K562 (cell line): ENCODE measurements around the gene APOL4. TPM values are rescaled to one million over a fixed set of nuclear protein-coding genes. Genes with fewer than 3 reads are reported as not detected.

ENCODE experiments used
- polyA plus RNA-seq, 8 experiments: library from polyadenylated mRNA; depleted of rRNA in 4 of 8; stranded (reverse) in 5 of 8; unstranded in 3 of 8; fragments of >200 nt; fragmentation: Nextera tagmentation in 2 of 8; fragmentation: Illumina TruSeq in 1 of 8; extraction: Ambion mirVana in 2 of 8; extraction: Trizol in 1 of 8; gene quantifications; 2 replicates each; pipeline versions ENCODE4 v1.2.1 to v1.2.3, GENCODE V29; 2011 to 2014; ENCODE audit warnings: inconsistent platforms in 1 of 8, missing spikeins in 1 of 8
- total RNA-seq, 7 experiments: library from RNA; depleted of rRNA in 6 of 7; stranded (reverse); fragments of >200 nt in 6 of 7; fragmentation: Illumina TruSeq in 2 of 7; extraction: Trizol in 2 of 7; gene quantifications; 2 replicates each; pipeline versions ENCODE4 v1.2.1 to v1.2.3, GENCODE V29; 2011 to 2021; ENCODE audit warnings: low replicate concordance in 1 of 7

APOL4 gene
- total and polyA plus RNA-seq, 9 of the 15 experiments (the other 6 are each of a cell fraction or from before 2014, with no cell fraction given), result 6.5 to 15.0 (median 9.8) TPM

Other genes with a start within 250 kb of the APOL4 start
- gene RBFOX2, start 173.0 kb downstream of the APOL4 start, total RNA-seq (2014; rRNA removed), result 17.5 and 19.1 TPM in 2 replicates
- 13.4 and 14.3 TPM in 2 replicates for gene RBFOX2, start 173.0 kb downstream of the APOL4 start, total RNA-seq (2014; rRNA removed; fragmentation: Illumina TruSeq; extraction: Trizol)
- 13.6 and 13.9 TPM in 2 replicates for gene RBFOX2, start 173.0 kb downstream of the APOL4 start, total RNA-seq (2015; rRNA removed; fragmentation: Illumina TruSeq; extraction: Trizol)
- 19.5 and 20.8 TPM in 2 replicates for gene RBFOX2, start 173.0 kb downstream of the APOL4 start, total RNA-seq (2021)
- 24.8 and 26.2 TPM in 2 replicates for gene RBFOX2, start 173.0 kb downstream of the APOL4 start, polyA plus RNA-seq (2011; rRNA removed)
- gene RBFOX2, start 173.0 kb downstream of the APOL4 start, polyA plus RNA-seq (2014; fragmentation: Illumina TruSeq; extraction: Trizol), result 18.3 and 19.9 TPM in 2 replicates
- 1 to 10 TPM; 5.8 to 8.0 TPM for gene RBFOX2, start 173.0 kb downstream of the APOL4 start, polyA plus RNA-seq (2014; fragmentation: Nextera tagmentation; extraction: Ambion mirVana)
- 13.9 and 14.2 TPM in 2 replicates for gene RBFOX2, start 173.0 kb downstream of the APOL4 start, polyA plus RNA-seq (2014; rRNA removed)
- gene APOL3, start 41.1 kb downstream of the APOL4 start, total RNA-seq (2014; rRNA removed), result 0.69 TPM in 1 of 2 replicates, not detected in the other
- gene APOL3, start 41.1 kb downstream of the APOL4 start, total RNA-seq (2014; rRNA removed; fragmentation: Illumina TruSeq; extraction: Trizol), result 0.33 and 0.73 TPM in 2 replicates
- gene APOL3, start 41.1 kb downstream of the APOL4 start, total RNA-seq (2015; rRNA removed; fragmentation: Illumina TruSeq; extraction: Trizol), result 0.25 and 0.38 TPM in 2 replicates
- 0.67 and 1.1 TPM in 2 replicates for gene APOL3, start 41.1 kb downstream of the APOL4 start, total RNA-seq (2021)
- gene APOL3, start 41.1 kb downstream of the APOL4 start, polyA plus RNA-seq (2011; rRNA removed), result 0.32 and 0.54 TPM in 2 replicates
- gene APOL3, start 41.1 kb downstream of the APOL4 start, polyA plus RNA-seq (2014; fragmentation: Illumina TruSeq; extraction: Trizol), result 0.87 and 1.1 TPM in 2 replicates
- gene APOL3, start 41.1 kb downstream of the APOL4 start, polyA plus RNA-seq (2014; fragmentation: Nextera tagmentation; extraction: Ambion mirVana), result under 1 TPM; 0.25 to 0.80 TPM
- 0.18 and 0.93 TPM in 2 replicates for gene APOL3, start 41.1 kb downstream of the APOL4 start, polyA plus RNA-seq (2014; rRNA removed)
- gene APOL2, start 37.7 kb upstream of the APOL4 start, total RNA-seq (2014; rRNA removed), result 8.9 and 9.7 TPM in 2 replicates
- gene APOL2, start 37.7 kb upstream of the APOL4 start, total RNA-seq (2014; rRNA removed; fragmentation: Illumina TruSeq; extraction: Trizol), result 9.3 and 10.6 TPM in 2 replicates
- gene APOL2, start 37.7 kb upstream of the APOL4 start, total RNA-seq (2015; rRNA removed; fragmentation: Illumina TruSeq; extraction: Trizol), result 9.6 and 10.6 TPM in 2 replicates
- 9.7 and 10.6 TPM in 2 replicates for gene APOL2, start 37.7 kb upstream of the APOL4 start, total RNA-seq (2021)
- gene APOL2, start 37.7 kb upstream of the APOL4 start, polyA plus RNA-seq (2011; rRNA removed), result 5.4 and 7.7 TPM in 2 replicates
- gene APOL2, start 37.7 kb upstream of the APOL4 start, polyA plus RNA-seq (2014; fragmentation: Illumina TruSeq; extraction: Trizol), result 8.9 and 9.4 TPM in 2 replicates
- gene APOL2, start 37.7 kb upstream of the APOL4 start, polyA plus RNA-seq (2014; fragmentation: Nextera tagmentation; extraction: Ambion mirVana), result 1 to 10 TPM; 2.7 to 6.8 TPM
- 6.6 and 6.9 TPM in 2 replicates for gene APOL2, start 37.7 kb upstream of the APOL4 start, polyA plus RNA-seq (2014; rRNA removed)
- gene APOL1, start 51.3 kb upstream of the APOL4 start, total RNA-seq (2014; rRNA removed), result 5.8 TPM in 2 replicates
- 3.5 and 4.1 TPM in 2 replicates for gene APOL1, start 51.3 kb upstream of the APOL4 start, total RNA-seq (2014; rRNA removed; fragmentation: Illumina TruSeq; extraction: Trizol)
- 7.0 and 7.3 TPM in 2 replicates for gene APOL1, start 51.3 kb upstream of the APOL4 start, total RNA-seq (2015; rRNA removed; fragmentation: Illumina TruSeq; extraction: Trizol)
- 8.1 and 9.0 TPM in 2 replicates for gene APOL1, start 51.3 kb upstream of the APOL4 start, total RNA-seq (2021)
- 4.7 and 5.6 TPM in 2 replicates for gene APOL1, start 51.3 kb upstream of the APOL4 start, polyA plus RNA-seq (2011; rRNA removed)
- 9.5 and 9.7 TPM in 2 replicates for gene APOL1, start 51.3 kb upstream of the APOL4 start, polyA plus RNA-seq (2014; fragmentation: Illumina TruSeq; extraction: Trizol)
- gene APOL1, start 51.3 kb upstream of the APOL4 start, polyA plus RNA-seq (2014; fragmentation: Nextera tagmentation; extraction: Ambion mirVana), result 1 to 10 TPM; 2.5 to 4.2 TPM
- 5.3 and 6.9 TPM in 2 replicates for gene APOL1, start 51.3 kb upstream of the APOL4 start, polyA plus RNA-seq (2014; rRNA removed)
- gene MYH9, start 186.2 kb upstream of the APOL4 start, total RNA-seq (2014; rRNA removed), result 60.1 and 60.4 TPM in 2 replicates
- 24.6 and 33.6 TPM in 2 replicates for gene MYH9, start 186.2 kb upstream of the APOL4 start, total RNA-seq (2014; rRNA removed; fragmentation: Illumina TruSeq; extraction: Trizol)
- gene MYH9, start 186.2 kb upstream of the APOL4 start, total RNA-seq (2015; rRNA removed; fragmentation: Illumina TruSeq; extraction: Trizol), result 24.1 and 30.5 TPM in 2 replicates
- gene MYH9, start 186.2 kb upstream of the APOL4 start, total RNA-seq (2021), result 94.6 and 111 TPM in 2 replicates
- 24.1 and 34.2 TPM in 2 replicates for gene MYH9, start 186.2 kb upstream of the APOL4 start, polyA plus RNA-seq (2011; rRNA removed)
- 31.3 and 44.5 TPM in 2 replicates for gene MYH9, start 186.2 kb upstream of the APOL4 start, polyA plus RNA-seq (2014; fragmentation: Illumina TruSeq; extraction: Trizol)
- gene MYH9, start 186.2 kb upstream of the APOL4 start, polyA plus RNA-seq (2014; fragmentation: Nextera tagmentation; extraction: Ambion mirVana), result 1 to 10 TPM in 1 of 2 experiments, under 1 TPM in 1; 0.71 to 1.3 TPM
- 34.2 and 37.4 TPM in 2 replicates for gene MYH9, start 186.2 kb upstream of the APOL4 start, polyA plus RNA-seq (2014; rRNA removed)